ENCODE measurements around the gene LETMD1.

GRCh38 chr12:51025338-51025835, 22.7 kb upstream of the LETMD1 start:
- TF ChIP-seq, protein P1, sequence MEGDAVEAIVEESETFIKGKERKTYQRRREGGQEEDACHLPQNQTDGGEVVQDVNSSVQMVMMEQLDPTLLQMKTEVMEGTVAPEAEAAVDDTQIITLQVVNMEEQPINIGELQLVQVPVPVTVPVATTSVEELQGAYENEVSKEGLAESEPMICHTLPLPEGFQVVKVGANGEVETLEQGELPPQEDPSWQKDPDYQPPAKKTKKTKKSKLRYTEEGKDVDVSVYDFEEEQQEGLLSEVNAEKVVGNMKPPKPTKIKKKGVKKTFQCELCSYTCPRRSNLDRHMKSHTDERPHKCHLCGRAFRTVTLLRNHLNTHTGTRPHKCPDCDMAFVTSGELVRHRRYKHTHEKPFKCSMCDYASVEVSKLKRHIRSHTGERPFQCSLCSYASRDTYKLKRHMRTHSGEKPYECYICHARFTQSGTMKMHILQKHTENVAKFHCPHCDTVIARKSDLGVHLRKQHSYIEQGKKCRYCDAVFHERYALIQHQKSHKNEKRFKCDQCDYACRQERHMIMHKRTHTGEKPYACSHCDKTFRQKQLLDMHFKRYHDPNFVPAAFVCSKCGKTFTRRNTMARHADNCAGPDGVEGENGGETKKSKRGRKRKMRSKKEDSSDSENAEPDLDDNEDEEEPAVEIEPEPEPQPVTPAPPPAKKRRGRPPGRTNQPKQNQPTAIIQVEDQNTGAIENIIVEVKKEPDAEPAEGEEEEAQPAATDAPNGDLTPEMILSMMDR (IDR thresholded peaks at IDR 0.05; ENCODE audit: insufficient read depth, low read length): no peak
- TF ChIP-seq GABPA (IDR thresholded peaks at IDR 0.05; ENCODE audit: low read depth) (no peak), REST (IDR thresholded peaks at IDR 0.05; ENCODE audit: insufficient replicate concordance, low read depth) (no peak)

All from HL-60 (cell line).